BJ (cell line): ENCODE results near the gene KRTAP5-11. TPM values are rescaled to one million over a fixed set of nuclear protein-coding genes. Genes with fewer than 3 reads are reported as not detected.
"Not testable (repeated sequence)": the region's sequence is repeated elsewhere in the genome, so short reads cannot be mapped to it uniquely, and the experiment has no call there.

Source experiments
- CTCF ChIA-PET: fragments of 350-600 bp; formaldehyde crosslinking; extraction: SDS; loops from one replicate; lab custom pipeline; 2021; ENCODE audit warnings: antibody characterized with exemption, inconsistent platforms; lab: Yijun Ruan, JAX
- POLR2A ChIA-PET: fragments of 300-600 bp; sonication (Branson Sonifier 250); formaldehyde crosslinking; extraction: SDS; loops from one replicate; lab custom pipeline; 2021; ENCODE audit warnings: antibody characterized with exemption; lab: Charles Lee
- DNase-seq: peaks from one replicate; pipeline ENCODE4 v3.0.0-alpha.2; 2011; ENCODE audit warnings: low read depth
- H3K27me3 ChIP-seq: 2 replicates; pipeline ENCODE4 v1.6.0; 2011; ENCODE audit warnings: low read length; ENCODE audit not compliant: control insufficient read depth, insufficient read depth
- H3K36me3 ChIP-seq: 2 replicates; pipeline ENCODE4 v1.5.1; 2011; ENCODE audit warnings: low read length; ENCODE audit not compliant: control insufficient read depth, insufficient read depth
- H3K4me3 ChIP-seq: 2 replicates; pipeline ENCODE4 v1.5.1; 2011; ENCODE audit warnings: low read depth, mild to moderate bottlenecking, control low read depth, low read length
- polyA plus RNA-seq: library from polyadenylated mRNA; depleted of rRNA; stranded (reverse); fragments of >200 nt; gene quantifications from 2 replicates; pipeline ENCODE4 v1.2.3, GENCODE V29; 2011
- TF ChIP-seq, protein P1 (sequence below): IDR thresholded peaks from 2 replicates; pipeline ENCODE4 v1.5.1; 2011; ENCODE audit warnings: low read depth, mild to moderate bottlenecking, control low read depth, inconsistent platforms, low read length, moderate library complexity; ENCODE audit not compliant: insufficient read depth

KRTAP5-11 gene
- polyA plus RNA-seq, 1 experiment = not detected

DNA sequence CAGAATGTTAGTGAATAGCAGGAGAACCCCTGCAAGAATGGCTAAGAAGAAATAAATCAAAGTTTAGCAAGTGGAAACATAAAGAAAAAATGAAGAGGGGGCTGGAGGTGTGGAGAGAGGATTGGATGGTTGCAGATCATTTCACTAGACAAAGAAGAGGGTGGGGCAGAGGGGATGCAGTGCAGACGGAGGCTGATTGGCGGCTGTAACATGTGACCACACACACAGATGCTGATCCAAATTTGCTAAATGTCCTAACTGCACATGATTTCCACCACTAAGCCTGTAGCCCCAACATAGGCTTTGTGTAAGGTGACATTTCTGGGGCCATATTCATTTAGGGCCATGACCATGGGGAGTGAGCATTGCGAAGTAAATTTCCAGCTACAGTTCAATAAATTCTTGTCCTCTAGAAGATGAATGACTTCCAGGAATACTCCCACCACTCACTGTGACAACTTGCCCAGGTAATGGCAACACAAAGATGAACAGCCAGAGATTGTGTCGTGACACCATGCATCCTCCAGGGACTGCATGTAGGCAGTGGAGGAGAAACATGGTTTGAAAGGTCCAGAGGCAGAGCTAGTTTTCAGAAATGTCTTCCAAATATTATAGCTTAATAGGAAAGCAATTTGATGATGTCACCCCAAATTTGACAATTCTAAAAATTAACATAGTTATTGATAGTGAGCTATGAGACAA is 6.8 kb downstream of the KRTAP5-11 start:
- H3K36me3 ChIP-seq = no peaks in the 10 kb centered on the region
- POLR2A ChIA-PET = no interaction called here
- TF ChIP-seq, protein P1, sequence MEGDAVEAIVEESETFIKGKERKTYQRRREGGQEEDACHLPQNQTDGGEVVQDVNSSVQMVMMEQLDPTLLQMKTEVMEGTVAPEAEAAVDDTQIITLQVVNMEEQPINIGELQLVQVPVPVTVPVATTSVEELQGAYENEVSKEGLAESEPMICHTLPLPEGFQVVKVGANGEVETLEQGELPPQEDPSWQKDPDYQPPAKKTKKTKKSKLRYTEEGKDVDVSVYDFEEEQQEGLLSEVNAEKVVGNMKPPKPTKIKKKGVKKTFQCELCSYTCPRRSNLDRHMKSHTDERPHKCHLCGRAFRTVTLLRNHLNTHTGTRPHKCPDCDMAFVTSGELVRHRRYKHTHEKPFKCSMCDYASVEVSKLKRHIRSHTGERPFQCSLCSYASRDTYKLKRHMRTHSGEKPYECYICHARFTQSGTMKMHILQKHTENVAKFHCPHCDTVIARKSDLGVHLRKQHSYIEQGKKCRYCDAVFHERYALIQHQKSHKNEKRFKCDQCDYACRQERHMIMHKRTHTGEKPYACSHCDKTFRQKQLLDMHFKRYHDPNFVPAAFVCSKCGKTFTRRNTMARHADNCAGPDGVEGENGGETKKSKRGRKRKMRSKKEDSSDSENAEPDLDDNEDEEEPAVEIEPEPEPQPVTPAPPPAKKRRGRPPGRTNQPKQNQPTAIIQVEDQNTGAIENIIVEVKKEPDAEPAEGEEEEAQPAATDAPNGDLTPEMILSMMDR = no peak
- CTCF ChIA-PET = interaction anchor here (1.6 kb wide), 1 partner anchor 56 kb away, joined by 3 read pairs; no protein-coding TSS in a partner anchor
- H3K27me3 ChIP-seq = peaks cover 2% of the 10 kb centered on the region; the same call in 1 of the 2 replicates
- no peak overlapping the region for H3K4me3 ChIP-seq
- DNase-seq = no peak

DNA sequence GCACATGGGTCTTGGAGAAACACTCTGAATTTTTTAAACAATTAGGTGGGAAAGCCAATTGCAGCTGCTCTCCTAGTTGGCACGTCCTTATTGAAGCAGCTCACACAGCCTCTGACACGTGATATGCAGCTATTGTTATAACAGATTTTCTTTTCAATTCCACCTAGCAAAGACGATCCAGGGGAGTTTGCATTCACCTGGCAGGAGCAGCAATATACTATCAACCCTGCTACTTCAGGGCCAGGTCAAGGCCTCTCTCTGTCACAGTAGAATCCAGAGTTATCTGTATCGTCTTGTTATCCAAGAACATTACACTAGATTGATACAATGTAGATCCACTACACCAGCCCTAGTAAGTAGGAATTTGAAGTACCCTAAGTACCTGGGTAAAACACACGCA is 8.3 kb downstream of the KRTAP5-11 start:
- TF ChIP-seq, protein P1 = no peak
- ChIA-PET CTCF (no interaction called here), POLR2A (no interaction called here)
- H3K27me3 ChIP-seq = peaks cover 2% of the 10 kb centered on the region; the same call in 1 of the 2 replicates
- no peak overlapping the region for H3K4me3 ChIP-seq
- no peaks in the 10 kb centered on the region for H3K36me3 ChIP-seq
- no peak for DNase-seq

DNA sequence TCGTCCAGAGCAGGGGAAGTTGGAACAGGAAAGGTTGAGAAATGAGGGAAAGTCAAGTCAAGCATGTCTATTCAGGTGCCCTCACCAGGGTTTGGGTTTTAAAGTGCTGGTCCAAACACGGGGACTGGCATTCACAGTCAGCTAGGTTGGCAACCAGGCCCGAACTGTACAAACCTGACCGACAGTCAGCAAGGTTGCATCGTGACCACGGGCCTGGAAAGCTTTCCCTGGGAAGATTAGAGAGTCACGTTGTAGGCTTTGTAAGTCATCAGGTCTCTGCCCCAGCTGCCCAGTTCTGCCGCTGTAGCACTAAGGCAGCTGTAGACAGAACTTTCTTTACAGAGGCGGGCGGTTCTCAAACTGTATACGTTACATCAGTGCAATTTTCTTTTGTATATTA is 9.9 kb downstream of the KRTAP5-11 start:
- POLR2A ChIA-PET = no interaction called here
- Histone ChIP-seq H3K36me3 (no peaks in the 10 kb centered on the region), H3K4me3 (no peak overlapping the region), H3K27me3 (peaks cover 4% of the 10 kb centered on the region; the same call in 1 of the 2 replicates)
- TF ChIP-seq, protein P1 = no peak
- CTCF ChIA-PET = interaction anchor here (1.1 kb wide), 1 partner anchor 9 kb away, joined by 4 read pairs; no protein-coding TSS in a partner anchor
- DNase-seq = no peak

DNA sequence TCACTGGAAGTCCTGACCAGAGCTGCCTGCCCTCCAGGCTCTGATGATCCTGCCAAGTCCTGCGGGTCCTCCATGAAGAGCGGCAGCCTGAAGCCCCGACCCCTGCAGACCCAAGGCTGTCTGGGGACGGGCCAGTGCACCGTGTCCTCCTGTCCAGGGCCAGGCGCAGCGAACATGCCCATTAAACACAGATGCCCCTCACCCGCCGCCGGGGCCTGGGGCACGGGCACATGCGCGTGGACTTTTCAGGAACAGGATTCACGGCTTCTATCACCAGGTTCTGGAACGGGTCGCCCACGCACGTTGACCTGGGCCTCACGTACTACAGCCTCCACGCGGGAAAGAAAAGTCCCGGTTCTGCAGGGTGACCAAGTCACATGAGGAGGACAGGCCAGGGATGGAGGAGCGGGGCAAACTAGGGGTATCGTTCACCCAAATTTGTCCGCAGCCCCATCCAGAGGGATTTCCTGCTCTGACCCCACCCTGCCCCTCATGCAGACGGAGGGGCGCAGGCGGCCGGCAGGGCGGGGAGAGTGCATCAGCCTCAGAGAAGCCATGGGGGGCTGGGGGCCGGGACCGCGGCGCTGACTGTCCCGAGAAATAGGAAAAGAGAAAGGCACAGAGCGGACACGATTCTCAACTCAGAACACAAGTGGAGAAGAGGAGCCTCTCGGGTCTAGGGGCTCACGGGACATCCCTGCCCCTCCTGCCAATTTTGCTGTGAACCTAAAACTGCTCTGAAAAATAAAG is 11.4 kb downstream of the KRTAP5-11 start:
- H3K27me3 ChIP-seq, DNase-seq, H3K4me3 ChIP-seq, POLR2A ChIA-PET, H3K36me3 ChIP-seq: not testable (repeated sequence)
- CTCF ChIA-PET = interaction anchor here (1.6 kb wide), 1 partner anchor 9 kb away, joined by 4 read pairs; no protein-coding TSS in a partner anchor

DNA sequence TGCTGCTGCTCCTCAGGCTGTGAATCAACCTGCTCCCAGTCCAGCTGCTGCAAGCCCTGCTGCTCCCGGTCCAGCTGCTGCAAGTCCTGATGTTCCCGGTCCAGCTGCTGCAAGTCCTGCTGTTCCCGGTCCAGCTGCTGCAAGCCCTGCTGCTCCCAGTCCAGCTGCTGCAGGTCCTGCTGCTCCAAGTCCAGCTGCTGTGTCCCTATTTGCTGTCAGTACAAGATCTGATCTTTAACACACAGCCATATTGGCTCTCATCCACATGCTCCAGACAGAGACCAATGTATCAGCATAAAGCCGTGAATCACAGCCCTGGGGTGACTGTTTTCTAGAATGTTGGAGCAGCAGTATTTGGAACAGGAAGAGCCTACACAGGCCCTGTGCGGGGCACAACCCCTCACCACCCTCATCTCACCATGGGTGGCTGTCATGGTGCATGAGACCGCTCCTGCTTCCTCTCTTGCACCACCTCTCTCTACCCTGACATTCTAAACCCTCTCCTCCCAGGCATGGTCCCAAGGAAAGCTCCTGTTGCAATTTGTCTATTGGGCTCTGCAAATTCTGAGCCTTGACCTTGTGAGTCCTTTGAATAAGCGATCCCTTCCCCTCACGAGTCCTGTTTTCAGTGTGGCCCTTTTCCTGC is 13.8 kb downstream of the KRTAP5-11 start:
- H3K36me3 ChIP-seq = no peaks in the 10 kb centered on the region
- peaks cover 4% of the 10 kb centered on the region; the same call in 1 of the 2 replicates for H3K27me3 ChIP-seq
- ChIA-PET CTCF (interaction anchor here (0.6 to 1.2 kb wide), 2 partner anchors 12 to 1102 kb away, joined by 4 read pairs; no protein-coding TSS in a partner anchor), POLR2A (no interaction called here)
- no peak overlapping the region for H3K4me3 ChIP-seq
- TF ChIP-seq, protein P1 = no peak
- no peak for DNase-seq

DNA sequence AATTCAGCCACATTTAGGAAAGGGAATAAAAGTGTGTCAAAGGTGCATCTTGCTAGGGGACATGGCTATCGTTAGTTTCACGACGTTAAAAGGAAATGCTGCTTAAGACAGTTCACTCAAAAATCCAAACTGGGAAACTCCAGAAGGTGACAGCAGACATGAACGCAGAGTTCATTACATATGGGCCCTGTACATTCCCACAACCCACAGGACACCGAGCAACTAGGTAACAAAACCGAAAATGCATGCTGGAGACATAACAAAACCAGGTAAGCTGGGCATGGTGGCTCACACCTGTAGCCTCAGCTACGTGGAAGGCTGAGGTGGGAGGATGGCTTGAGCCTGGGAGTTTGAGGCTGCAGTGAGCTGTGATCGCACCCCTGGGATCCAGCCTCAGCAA is 15.0 kb downstream of the KRTAP5-11 start:
- H3K4me3 ChIP-seq, POLR2A ChIA-PET, DNase-seq, H3K36me3 ChIP-seq, H3K27me3 ChIP-seq: not testable (repeated sequence)
- CTCF ChIA-PET = interaction anchor here (1.4 kb wide), 1 partner anchor 12 kb away, joined by 3 read pairs; no protein-coding TSS in a partner anchor

DNA sequence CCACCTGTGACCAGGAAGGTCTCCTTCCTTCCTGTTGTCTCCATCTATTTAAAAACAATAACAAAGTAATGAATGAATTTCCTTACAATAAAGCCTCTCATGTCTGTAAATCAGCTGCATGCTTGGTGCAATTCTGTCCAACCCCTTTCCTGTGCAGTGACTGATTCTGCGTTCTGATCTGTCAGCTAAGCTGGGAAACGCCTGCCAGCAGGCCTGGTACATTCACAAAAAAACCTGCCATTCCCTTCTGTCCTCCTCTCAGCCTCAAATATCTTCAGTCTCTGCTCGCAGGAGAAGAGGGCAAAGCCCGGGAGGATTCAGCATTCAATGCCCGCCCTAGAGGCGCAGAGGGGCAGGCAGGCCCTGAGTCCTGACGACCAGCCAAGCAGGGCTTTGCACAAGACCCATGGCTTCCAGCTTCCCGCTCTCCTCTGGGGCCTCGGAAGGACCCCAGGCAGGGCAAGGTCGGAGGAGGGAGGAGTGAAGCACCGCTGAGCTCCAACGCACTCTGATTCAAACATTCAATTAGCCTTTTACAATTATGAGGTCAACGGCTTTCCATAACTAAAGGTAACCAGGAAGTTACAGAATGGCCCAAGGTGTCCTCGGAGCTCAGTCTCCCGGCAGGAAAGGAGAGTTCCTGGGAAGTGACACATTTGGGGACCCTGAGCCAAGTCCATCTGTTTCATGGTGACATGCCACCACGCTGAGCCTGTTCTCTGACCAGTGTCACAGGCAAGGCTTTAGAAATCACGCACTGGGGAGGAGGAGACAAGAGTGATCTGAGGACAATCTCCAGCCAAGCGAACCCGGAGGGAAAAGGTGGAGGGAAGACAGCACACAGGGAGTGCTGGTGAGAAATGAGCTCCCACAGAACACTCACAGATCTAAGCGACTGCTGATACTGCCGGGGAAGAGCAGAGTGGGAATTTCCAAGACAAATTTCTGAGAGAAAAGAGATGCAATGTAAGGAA is 15.8 kb downstream of the KRTAP5-11 start:
- POLR2A ChIA-PET, DNase-seq, H3K4me3 ChIP-seq, H3K27me3 ChIP-seq, H3K36me3 ChIP-seq: not testable (repeated sequence)
- CTCF ChIA-PET = interaction anchor here (1.4 kb wide), 1 partner anchor 12 kb away, joined by 3 read pairs; no protein-coding TSS in a partner anchor
